ENCODE results near the gene KRTAP1-3.
"Not testable (repeated sequence)": the region's sequence is repeated elsewhere in the genome, so short reads cannot be mapped to it uniquely, and the experiment has no call there.

KRTAP1-3 gene

GRCh38 chr17:41009301-41009760 is 25.3 kb downstream of the KRTAP1-3 start:
- no peak for DNase-seq

- DNase-seq = no peak
These were observed 25.9 kb downstream of the KRTAP1-3 start, which contains the start of gene KRTAP3-1 for GRCh38 chr17:41008811-41009210. Gene KRTAP3-1 (minus strand): TSS chr17:41009128. CDS start chr17:41009074, 54 bp downstream.

- DNase-seq = no peak
These were observed 30.3 kb downstream of the KRTAP1-3 start for GRCh38 chr17:41004397-41004796.

GRCh38 chr17:41003926-41004325 is 30.7 kb downstream of the KRTAP1-3 start:
- DNase-seq = no peak

GRCh38 chr17:41002814-41003213 is 31.9 kb downstream of the KRTAP1-3 start:
- no peak for DNase-seq

- no peak for DNase-seq
These were observed 32.9 kb downstream of the KRTAP1-3 start for GRCh38 chr17:41001795-41002194.

- DNase-seq = not testable (repeated sequence)
These were observed 35.1 kb downstream of the KRTAP1-3 start, which contains the start of gene KRTAP3-2 for GRCh38 chr17:40999563-40999962. Gene KRTAP3-2 (minus strand): TSS chr17:40999906. CDS start chr17:40999853, 53 bp downstream.

- no peak for DNase-seq
These were observed 37.3 kb downstream of the KRTAP1-3 start for GRCh38 chr17:40997361-40997760.

GRCh38 chr17:40996829-40997228 is 37.8 kb downstream of the KRTAP1-3 start:
- no peak for DNase-seq

- DNase-seq = no peak
These were observed 39.6 kb downstream of the KRTAP1-3 start for GRCh38 chr17:40995116-40995515.

GRCh38 chr17:40993839-40994238 is 40.8 kb downstream of the KRTAP1-3 start, which contains the start of gene KRTAP3-3:
Gene KRTAP3-3 (minus strand): TSS chr17:40994164. CDS start chr17:40994097, 67 bp downstream.
- no peak for DNase-seq

GRCh38 chr17:40993084-40993483 is 41.6 kb downstream of the KRTAP1-3 start:
- no peak for DNase-seq

GRCh38 chr17:40992666-40993065 is 42.0 kb downstream of the KRTAP1-3 start:
- no peak for DNase-seq

- no peak for DNase-seq
These were observed 47.8 kb downstream of the KRTAP1-3 start for GRCh38 chr17:40986920-40987319.

- no peak for DNase-seq
These were observed 50.4 kb downstream of the KRTAP1-3 start, which contains the start of gene KRT40 for GRCh38 chr17:40984226-40984625. Gene KRT40 (minus strand): TSS chr17:40984326. CDS start chr17:40984273, 53 bp downstream.
